B cell (primary cell): ENCODE results near the gene VANGL2.

ENCODE experiments used
- EZH2 ChIP-seq: IDR thresholded peaks from 2 replicates; pipeline ENCODE4 v1.6.1; 2012; ENCODE audit warnings: borderline replicate concordance, low read depth, mild to moderate bottlenecking, moderate library complexity, low read length; ENCODE audit not compliant: insufficient read depth, poor library complexity, severe bottlenecking
- TF ChIP-seq, protein P1 (sequence below): fragments of 200-600 bp; IDR thresholded peaks from one replicate; pipeline ENCODE4 v1.8.0; 2022; ENCODE audit warnings: antibody characterized with exemption, mild to moderate bottlenecking

DNA sequence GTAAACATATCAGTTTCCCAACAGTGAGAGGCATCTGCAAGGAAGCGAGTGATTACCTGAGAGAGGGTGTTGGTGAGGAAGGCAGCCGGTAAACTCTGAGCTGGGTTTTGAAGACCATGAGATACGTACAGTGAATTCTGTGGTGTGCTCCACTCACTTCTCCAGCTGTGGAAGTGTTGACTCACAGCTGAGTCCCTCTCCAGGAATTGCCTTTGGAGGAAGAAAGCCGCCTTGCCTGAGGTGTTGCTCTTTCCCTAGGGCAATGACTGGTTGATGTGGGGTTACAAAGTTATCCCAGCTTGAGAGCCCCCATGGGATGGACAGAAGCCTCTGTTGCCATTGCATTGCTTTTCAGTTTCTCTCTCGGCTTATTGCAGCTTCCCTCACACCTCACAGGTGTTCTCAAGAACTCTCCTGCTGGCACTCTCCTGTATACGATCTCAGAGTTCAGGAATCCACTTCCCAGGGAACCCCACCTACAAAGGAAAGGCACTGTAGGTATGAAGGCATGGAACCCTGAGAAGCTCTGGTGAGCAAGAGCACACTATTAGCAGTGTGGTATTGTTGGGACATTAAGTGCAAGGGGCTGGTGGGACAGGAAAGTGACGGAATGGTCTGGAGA is 22.7 kb upstream of the VANGL2 start:
- TF ChIP-seq, protein P1, sequence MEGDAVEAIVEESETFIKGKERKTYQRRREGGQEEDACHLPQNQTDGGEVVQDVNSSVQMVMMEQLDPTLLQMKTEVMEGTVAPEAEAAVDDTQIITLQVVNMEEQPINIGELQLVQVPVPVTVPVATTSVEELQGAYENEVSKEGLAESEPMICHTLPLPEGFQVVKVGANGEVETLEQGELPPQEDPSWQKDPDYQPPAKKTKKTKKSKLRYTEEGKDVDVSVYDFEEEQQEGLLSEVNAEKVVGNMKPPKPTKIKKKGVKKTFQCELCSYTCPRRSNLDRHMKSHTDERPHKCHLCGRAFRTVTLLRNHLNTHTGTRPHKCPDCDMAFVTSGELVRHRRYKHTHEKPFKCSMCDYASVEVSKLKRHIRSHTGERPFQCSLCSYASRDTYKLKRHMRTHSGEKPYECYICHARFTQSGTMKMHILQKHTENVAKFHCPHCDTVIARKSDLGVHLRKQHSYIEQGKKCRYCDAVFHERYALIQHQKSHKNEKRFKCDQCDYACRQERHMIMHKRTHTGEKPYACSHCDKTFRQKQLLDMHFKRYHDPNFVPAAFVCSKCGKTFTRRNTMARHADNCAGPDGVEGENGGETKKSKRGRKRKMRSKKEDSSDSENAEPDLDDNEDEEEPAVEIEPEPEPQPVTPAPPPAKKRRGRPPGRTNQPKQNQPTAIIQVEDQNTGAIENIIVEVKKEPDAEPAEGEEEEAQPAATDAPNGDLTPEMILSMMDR: no peak
- no peak for TF ChIP-seq EZH2
